HL-60 (cell line): ENCODE measurements around the gene PPP6R2.

ENCODE experiments used
- DNase-seq, 2 experiments: peaks; one replicate each; pipeline ENCODE4 v3.0.0-alpha.2; 2010 to 2020; ENCODE audit warnings: low read depth in 1 of 2, low spot score in 1 of 2
- H3K27ac ChIP-seq: fragments of 250-450 bp; sonication (Bioruptor Pico); replicated peaks from 2 replicates; pipeline ENCODE4 v1.5.1; 2020; ENCODE audit warnings: mild to moderate bottlenecking, moderate library complexity
- H3K27me3 ChIP-seq: fragments of 250-450 bp; sonication (Bioruptor Pico); 2 replicates; pipeline ENCODE4 v1.5.1; 2021; ENCODE audit warnings: mild to moderate bottlenecking, moderate library complexity; ENCODE audit not compliant: insufficient read depth, poor library complexity, severe bottlenecking
- H3K4me3 ChIP-seq: replicated peaks from 2 replicates; pipeline ENCODE4 v1.5.1; 2011; ENCODE audit warnings: mild to moderate bottlenecking, control low read depth, low read length; ENCODE audit not compliant: insufficient read depth
- GABPA ChIP-seq: IDR thresholded peaks from 2 replicates; pipeline ENCODE4 v1.6.1; 2012; ENCODE audit warnings: low read depth
- POLR2AphosphoS5 ChIP-seq: IDR thresholded peaks from 2 replicates; pipeline ENCODE4 v1.6.1; 2012; ENCODE audit warnings: low read depth
- SPI1 ChIP-seq: IDR thresholded peaks from 2 replicates; pipeline ENCODE4 v1.6.1; 2012; ENCODE audit warnings: low read depth, mild to moderate bottlenecking, borderline replicate concordance
- TF ChIP-seq, protein P1 (sequence below): IDR thresholded peaks from 2 replicates; pipeline ENCODE4 v1.6.1; 2012; ENCODE audit warnings: low read depth; ENCODE audit not compliant: insufficient replicate concordance
- TF ChIP-seq, protein P2 (sequence below): IDR thresholded peaks from one replicate; pipeline ENCODE4 v1.5.1; 2011; ENCODE audit warnings: low read length, control low read depth, inconsistent platforms; ENCODE audit not compliant: insufficient read depth

PPP6R2 gene

DNA sequence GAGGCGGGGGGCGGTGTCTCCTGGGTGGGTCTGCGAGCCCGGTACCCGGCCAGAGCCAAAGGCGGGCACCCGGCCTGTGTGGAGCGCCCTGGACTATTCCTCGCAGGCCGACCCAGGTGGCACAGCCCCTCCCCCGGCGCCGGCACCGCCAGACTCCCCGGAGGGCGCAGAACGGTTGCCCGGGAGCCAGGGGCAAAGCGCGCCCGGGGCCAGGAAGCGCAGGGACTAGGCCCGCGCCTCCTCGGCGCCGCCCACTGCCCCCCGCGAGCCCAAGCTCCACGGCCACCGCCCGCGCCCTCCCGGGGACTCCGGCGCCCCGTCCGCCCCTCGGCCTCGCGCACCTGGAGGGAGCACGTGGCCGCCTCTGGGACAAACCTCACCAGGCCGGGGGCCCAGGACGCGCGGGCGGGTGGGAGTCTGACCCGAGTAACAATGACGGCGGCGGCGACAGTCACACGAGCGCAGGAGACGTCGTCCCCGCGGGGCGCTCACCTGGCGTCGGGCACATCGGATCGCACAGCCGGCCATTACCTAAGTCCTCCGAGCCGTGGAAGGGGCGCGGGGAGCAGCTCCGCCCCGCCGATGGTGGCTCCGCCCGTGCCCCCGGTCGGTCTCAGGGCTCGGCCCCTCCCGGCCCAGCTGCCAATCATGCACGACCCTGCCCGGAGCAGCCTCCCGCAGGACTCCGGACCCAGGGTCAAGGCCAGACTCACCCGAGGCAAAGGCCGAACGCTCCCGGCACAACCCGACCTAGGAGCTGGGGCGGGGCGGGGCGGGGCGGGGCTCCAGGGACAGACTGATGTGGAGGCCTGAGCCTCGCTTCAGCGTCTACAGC is 43.1 kb upstream of the PPP6R2 start:
- H3K27me3 ChIP-seq: no peaks in the 10 kb centered on the region
- no peak overlapping the region for H3K27ac ChIP-seq
- no peak for DNase-seq
- TF ChIP-seq GABPA (no peak), POLR2AphosphoS5 (no peak), SPI1 (no peak)
- TF ChIP-seq, protein P1, sequence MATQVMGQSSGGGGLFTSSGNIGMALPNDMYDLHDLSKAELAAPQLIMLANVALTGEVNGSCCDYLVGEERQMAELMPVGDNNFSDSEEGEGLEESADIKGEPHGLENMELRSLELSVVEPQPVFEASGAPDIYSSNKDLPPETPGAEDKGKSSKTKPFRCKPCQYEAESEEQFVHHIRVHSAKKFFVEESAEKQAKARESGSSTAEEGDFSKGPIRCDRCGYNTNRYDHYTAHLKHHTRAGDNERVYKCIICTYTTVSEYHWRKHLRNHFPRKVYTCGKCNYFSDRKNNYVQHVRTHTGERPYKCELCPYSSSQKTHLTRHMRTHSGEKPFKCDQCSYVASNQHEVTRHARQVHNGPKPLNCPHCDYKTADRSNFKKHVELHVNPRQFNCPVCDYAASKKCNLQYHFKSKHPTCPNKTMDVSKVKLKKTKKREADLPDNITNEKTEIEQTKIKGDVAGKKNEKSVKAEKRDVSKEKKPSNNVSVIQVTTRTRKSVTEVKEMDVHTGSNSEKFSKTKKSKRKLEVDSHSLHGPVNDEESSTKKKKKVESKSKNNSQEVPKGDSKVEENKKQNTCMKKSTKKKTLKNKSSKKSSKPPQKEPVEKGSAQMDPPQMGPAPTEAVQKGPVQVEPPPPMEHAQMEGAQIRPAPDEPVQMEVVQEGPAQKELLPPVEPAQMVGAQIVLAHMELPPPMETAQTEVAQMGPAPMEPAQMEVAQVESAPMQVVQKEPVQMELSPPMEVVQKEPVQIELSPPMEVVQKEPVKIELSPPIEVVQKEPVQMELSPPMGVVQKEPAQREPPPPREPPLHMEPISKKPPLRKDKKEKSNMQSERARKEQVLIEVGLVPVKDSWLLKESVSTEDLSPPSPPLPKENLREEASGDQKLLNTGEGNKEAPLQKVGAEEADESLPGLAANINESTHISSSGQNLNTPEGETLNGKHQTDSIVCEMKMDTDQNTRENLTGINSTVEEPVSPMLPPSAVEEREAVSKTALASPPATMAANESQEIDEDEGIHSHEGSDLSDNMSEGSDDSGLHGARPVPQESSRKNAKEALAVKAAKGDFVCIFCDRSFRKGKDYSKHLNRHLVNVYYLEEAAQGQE: no peak
- TF ChIP-seq, protein P2, sequence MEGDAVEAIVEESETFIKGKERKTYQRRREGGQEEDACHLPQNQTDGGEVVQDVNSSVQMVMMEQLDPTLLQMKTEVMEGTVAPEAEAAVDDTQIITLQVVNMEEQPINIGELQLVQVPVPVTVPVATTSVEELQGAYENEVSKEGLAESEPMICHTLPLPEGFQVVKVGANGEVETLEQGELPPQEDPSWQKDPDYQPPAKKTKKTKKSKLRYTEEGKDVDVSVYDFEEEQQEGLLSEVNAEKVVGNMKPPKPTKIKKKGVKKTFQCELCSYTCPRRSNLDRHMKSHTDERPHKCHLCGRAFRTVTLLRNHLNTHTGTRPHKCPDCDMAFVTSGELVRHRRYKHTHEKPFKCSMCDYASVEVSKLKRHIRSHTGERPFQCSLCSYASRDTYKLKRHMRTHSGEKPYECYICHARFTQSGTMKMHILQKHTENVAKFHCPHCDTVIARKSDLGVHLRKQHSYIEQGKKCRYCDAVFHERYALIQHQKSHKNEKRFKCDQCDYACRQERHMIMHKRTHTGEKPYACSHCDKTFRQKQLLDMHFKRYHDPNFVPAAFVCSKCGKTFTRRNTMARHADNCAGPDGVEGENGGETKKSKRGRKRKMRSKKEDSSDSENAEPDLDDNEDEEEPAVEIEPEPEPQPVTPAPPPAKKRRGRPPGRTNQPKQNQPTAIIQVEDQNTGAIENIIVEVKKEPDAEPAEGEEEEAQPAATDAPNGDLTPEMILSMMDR: no peak
- H3K4me3 ChIP-seq: no peak overlapping the region

DNA sequence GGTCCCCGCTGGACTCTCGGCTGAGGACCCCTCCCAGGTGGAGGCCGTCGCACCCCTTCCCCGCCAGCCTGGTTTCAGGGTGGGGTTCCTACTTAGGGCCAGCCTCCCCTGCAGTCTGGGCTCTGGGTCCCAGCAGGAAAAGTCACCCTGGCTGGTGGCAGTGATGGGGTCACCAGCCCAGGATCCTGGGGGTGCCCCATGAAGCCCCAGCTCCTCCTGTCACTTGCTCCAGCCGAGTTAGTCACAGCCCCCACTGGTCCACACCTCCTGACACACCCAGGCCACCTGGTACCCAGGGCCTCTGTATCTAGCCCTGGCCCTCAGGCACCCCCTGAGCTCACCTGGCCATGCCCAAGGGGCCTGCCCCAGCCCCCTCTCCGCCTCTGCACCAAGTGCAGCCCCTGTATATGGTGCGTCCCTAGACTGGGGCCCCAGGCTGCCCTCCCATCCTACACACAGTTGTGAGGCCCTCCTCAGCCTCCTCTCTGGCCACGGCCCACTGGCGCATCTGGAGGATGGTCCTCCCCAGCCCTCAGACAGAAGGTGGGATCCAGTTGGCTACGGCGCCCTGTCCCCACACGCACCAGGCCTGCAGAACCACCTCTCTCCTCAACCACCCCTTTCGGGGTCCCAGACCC is 42.4 kb upstream of the PPP6R2 start:
- no peaks in the 10 kb centered on the region for H3K27me3 ChIP-seq
- no peak for TF ChIP-seq SPI1
- TF ChIP-seq, protein P1: no peak
- TF ChIP-seq POLR2AphosphoS5: no peak
- TF ChIP-seq, protein P2: no peak
- no peak for TF ChIP-seq GABPA
- DNase-seq: no peak
- H3K4me3 ChIP-seq: no peak overlapping the region
- H3K27ac ChIP-seq: no peak overlapping the region

DNA sequence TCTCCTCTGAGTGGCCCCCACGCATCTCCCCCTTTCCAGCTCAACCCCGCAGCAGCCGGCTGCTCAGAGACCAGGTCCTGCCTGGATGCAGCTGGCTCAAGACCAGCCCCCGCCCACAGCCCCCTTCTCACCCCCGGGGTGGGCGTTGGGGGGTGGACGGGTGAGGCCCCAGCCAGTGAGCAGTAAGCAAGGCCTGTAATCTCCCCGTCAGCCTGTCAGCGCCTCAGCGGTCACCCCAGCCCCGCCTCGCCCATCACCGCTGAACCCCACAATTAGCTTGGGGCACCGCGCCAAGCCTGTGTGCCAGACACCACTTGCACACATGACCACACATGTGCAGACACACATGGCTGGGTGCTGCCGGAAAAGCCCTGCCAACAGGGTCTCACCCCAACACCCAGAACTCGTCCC is 41.5 kb upstream of the PPP6R2 start:
- no peaks in the 10 kb centered on the region for H3K27me3 ChIP-seq
- DNase-seq: no peak
- TF ChIP-seq POLR2AphosphoS5 (no peak), SPI1 (no peak), GABPA (no peak)
- TF ChIP-seq, protein P2: no peak
- TF ChIP-seq, protein P1: no peak
- H3K27ac ChIP-seq: no peak overlapping the region
- no peak overlapping the region for H3K4me3 ChIP-seq
